ENCODE results near the gene ACBD6.

DNA sequence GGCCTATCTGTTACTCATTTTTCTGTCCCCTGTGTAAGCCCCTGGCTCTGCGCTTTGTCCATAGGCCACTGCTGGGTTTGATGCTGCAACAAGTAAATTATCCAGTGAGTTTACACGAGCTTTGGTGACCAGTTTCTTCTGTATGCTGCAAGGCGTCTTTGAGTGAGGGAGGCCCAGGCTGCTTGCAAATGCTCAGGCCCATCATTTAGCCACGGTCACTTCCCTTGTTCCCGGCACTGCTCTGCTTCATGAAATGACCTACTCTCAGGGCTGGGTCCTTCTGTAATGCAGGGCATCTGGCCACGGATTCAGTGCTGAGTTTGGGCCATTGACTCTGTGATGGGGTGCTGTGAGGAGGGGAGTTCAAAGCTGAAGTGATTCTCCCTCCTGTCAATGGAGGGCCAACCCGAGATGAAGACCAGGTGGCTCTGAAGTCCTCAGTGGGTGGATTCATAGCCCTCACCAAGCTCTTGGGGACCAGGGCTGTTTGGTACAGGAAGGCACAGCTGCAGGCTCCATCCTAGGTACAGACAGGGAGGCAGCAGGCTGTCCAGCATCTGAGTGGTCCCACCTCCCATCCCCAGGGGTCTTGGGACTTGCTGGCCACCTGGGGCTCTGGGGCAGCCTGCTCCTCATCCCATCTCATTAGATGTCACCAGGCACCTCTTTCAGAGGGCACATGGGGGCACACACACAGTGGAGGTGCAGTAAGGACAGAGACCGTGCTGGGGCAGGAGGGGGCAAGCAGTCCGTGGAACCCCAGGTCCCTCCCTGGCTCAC, 250.7 kb downstream of the ACBD6 start:
- TF ChIP-seq, protein P1, sequence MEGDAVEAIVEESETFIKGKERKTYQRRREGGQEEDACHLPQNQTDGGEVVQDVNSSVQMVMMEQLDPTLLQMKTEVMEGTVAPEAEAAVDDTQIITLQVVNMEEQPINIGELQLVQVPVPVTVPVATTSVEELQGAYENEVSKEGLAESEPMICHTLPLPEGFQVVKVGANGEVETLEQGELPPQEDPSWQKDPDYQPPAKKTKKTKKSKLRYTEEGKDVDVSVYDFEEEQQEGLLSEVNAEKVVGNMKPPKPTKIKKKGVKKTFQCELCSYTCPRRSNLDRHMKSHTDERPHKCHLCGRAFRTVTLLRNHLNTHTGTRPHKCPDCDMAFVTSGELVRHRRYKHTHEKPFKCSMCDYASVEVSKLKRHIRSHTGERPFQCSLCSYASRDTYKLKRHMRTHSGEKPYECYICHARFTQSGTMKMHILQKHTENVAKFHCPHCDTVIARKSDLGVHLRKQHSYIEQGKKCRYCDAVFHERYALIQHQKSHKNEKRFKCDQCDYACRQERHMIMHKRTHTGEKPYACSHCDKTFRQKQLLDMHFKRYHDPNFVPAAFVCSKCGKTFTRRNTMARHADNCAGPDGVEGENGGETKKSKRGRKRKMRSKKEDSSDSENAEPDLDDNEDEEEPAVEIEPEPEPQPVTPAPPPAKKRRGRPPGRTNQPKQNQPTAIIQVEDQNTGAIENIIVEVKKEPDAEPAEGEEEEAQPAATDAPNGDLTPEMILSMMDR (IDR thresholded peaks at IDR 0.05) = no peak
- TF ChIP-seq POLR2A (IDR thresholded peaks at IDR 0.05) (no peak), POLR2AphosphoS5 (IDR thresholded peaks at IDR 0.05; ENCODE audit: insufficient read depth in 1 of 2, low read depth in 1 of 2) (no peak)

Measured in vagina (tissue), 2 donors.